ENCODE measurements around the gene NAA40.

The NAA40 gene

DNA sequence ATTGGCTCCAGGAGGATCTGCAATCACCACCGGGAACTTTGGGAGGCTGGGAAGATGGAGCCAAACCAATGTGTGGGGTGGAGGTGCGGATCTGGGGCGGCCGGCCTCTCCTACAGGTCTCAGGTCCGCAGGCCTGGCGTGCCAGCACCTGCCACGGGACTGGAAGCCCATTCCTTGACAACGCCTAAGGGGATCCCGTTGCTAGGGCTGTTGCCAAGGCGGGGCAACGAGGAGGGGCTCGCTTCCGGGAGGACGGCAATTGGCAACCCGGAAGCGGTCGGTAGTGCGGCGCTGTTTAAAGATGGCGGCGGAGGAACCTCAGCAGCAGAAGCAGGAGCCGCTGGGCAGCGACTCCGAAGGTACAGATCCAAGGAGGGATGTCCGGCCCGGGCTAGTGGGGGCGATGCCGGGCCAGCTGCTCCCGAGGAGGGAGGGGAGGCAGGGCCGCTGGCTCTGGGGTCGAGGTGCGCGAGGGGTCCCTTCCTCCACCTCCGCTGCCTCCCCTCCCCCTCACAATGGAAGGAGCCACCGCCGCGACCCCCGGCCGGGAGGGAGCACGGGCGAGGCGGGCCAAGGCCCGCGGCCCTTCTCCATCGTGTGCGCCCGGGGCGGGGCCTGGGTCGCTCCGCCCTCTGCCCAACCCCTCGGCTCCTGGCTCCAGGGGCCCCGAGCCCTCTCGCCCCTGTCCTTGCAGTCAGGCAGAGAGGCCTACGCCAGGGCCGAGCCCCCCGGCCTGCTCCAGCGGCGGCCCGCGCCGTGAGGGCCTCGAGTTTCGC is 47.5 kb downstream of the NAA40 start, which contains the start of gene OTUB1:
Gene OTUB1 (plus strand): TSS at position 283 of the 776 bp plus-strand sequence. CDS start 19 bp downstream, at position 302.
- DNase-seq (ENCODE audit: low read depth, low spot score) = no peak

DNA sequence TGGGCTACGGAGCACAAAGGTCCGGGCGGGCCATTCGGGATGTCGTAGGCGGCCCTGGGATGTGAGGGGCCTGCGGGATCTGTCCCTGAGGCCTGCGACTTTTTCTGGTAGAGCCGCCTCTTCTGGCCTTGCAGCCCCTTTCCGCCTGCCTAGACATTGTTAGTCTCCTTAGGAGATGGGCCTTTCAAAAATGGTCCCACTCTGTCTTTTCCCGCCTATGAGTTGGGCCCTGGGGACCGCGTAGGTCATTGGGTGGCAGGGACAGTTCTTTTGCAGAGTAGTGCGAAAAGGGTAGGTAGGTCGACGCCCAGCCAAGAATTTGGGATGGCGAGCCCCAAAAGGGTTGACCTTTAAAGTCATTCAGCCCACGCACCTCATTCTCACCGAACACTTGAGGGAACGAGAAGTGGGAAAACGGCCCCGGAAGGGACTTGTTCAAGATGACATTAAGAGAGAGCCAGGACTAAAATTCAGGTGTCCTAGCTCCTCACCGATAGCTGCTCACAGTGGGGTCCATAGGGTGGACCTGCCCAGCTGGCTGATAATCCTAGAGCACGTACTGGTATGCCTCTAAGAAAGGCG is 48.2 kb downstream of the NAA40 start:
- DNase-seq (ENCODE audit: low read depth, low spot score) = no peak

DNA sequence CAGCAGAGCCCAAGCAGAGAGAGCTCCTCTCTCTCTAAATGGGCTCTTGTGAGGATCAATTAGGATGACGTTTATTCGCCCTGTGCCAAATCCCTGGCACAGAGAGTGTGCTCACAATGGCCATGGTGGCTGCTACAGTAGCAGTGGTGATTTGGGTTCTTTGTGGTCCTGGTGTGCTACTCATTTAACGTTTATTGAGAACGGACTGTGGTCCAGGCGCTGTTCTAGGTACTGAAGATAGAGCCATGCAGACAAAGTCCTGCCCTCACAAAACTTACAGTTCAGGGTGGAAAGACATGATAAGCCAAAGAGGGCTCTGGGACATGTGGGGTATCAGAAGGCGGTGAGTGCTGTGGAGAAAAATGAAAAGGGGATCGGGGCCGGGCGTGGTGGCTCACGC is 52.8 kb downstream of the NAA40 start:
- no peak for DNase-seq (ENCODE audit: low read depth, low spot score)

DNA sequence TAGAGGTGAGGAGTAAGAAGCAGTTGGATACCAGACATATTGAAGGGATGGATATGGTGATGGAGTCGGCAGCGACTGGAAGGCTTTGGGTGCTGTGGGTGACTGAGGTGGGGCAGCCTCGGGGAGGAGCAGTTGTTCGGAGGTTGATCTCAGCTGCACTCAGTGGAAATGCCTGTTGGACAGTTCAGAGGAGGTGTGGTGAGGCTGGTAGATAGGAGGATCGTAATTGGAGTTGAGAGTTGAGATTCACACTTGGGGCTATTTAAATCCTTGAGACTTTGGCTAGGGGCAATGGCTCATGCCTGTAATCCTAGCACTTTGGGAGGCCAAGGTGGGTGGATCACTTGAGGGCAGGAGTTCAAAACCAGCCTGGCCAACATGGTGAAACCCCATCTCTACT is 54.3 kb downstream of the NAA40 start:
- no peak for DNase-seq (ENCODE audit: low read depth, low spot score)

DNA sequence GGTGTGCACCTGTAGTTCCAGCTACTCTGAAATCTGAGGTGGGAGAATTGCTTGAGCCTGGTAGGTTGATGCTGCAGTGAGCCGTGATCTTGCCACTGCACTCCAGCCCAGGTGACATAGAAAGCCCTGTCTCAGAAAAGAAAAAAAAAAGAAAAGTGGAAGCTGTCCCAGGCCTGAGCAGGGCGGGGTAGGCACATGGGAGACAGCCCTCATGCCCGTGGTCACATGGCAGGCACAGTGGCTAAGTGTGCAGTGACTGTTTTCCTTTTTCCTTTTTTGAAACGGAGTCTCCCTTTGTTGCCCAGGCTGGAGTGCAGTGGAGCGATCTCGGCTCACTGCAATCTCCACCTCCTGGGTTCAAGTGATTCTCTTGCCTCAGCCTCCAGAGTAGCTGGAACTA is 55.2 kb downstream of the NAA40 start:
- no peak for DNase-seq (ENCODE audit: low read depth, low spot score)

DNA sequence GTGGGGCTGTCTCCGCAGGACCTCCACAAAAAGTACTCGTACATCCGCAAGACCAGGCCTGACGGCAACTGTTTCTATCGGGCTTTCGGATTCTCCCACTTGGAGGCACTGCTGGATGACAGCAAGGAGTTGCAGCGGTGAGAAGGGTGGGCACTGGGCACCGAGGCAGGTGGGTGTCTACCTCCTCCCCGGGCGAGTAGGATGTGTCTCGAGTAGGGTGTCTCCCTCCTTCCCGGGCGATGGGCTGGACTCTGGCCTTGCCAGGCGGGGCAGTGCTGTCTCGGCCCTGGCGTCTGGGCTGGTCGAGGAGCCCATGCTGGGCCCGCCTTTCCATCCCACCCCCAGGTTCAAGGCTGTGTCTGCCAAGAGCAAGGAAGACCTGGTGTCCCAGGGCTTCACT is 57.7 kb downstream of the NAA40 start:
- DNase-seq (ENCODE audit: low read depth, low spot score) = no peak

DNA sequence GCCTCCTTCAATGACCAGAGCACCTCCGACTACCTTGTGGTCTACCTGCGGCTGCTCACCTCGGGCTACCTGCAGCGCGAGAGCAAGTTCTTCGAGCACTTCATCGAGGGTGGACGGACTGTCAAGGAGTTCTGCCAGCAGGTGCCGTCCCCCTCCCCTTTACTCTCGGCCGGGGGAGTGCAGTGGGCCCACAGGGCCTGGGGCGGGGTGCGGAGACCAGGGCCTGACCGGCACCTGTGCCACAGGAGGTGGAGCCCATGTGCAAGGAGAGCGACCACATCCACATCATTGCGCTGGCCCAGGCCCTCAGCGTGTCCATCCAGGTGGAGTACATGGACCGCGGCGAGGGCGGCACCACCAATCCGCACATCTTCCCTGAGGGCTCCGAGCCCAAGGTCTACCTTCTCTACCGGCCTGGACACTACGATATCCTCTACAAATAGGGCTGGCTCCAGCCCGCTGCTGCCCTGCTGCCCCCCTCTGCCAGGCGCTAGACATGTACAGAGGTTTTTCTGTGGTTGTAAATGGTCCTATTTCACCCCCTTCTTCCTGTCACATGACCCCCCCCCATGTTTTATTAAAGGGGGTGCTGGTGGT is 58.4 kb downstream of the NAA40 start:
- no peak for DNase-seq (ENCODE audit: low read depth, low spot score)

DNA sequence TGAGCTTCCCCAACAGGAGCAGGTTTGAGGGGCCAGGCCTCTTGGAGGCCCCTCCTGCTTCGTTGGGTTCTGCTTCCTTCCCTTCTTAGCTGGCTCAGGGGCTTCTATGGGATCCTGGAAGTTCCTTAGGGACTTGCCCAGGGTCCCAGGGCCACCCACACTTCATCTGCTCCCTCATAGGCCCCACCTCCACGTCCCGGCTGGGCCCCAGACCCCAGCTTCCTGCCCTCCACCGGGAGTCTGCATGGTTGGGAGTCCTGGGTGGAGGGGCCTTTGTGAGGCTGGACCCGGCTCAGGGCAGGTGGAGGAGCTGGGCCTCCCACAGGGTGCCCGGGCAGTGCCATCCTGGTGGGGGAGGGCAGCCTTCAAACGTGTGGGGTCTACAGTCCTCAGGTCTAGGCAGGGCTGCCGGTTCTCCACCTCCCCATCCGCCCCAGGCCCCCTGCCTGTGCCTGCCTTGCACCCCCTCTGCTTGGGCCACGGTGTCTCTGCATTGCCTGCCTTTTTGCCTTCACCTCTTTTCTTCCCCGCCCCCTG is 59.1 kb downstream of the NAA40 start:
- no peak for DNase-seq (ENCODE audit: low read depth, low spot score)

DNA sequence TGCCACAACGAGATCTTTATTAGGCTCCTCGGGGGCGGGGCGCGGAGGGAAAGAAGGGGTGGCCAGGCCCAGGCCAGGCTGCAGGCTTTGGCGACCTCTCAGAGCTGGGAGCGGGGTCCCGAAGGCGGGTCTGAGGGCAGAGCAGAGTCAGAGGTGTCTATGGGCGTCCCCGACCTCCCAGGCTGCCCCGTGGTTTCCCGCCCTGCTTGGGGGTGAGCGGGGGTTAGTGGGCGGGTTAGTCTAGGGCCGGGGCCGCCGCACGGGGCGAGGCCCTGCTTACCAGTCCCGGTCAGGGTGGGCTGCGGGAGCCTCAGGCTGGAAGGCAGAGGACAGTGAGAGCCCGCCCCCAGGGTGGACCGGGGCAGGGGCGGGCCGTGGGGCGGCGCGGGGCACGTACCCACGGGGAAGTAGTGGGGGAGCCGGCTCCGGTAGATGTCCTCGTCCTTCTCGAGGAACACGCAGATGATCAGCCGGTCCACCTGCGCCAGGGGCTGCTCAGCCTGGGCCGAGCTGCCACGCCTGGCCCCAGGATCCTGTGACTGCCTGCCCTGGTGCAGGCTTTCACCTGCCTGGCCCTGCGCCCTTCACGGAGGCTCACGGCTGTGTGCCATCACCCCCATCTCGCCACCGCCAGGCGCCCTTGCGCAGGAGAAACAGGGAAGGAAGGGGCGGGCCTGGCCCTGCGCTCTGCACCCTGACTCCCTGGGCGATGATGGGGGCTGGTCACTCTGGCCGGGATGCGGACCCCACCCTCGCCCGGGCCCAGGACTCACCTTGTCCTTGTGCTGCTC is 60.0 kb downstream of the NAA40 start:
- no peak for DNase-seq (ENCODE audit: low read depth, low spot score)

DNA sequence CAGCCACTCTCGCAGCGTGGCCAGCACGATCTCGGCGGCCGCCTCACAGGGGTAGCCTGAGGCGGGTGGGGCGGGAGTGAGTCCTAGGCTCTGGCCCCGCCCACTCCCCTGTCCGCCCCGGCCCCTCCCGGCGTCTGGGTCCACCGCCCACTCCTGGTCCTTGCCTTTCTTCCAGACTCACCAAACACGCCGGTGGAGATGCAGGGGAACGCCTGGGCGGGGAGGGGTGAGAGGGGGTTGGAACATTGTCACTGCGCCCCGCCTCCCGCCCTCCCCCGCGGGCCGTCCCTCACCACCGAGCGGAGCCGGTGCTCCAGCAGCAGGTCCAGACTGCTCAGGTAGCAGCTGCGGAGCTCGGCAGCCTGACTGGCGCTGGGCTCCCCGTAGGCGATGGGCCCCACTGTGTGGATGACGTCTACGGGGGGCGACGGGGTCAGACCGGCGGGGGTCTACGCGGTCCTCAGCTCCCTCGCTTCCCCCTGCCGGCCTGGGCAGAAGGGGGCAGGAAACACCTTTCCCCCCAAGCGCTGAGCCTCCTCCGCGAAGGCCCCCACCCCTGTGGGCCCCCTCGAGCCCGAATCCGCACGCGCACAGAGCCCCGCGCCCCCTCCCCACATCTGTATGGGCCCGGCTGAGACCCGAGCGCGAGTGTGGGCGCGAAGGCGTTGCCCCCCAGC is 60.7 kb downstream of the NAA40 start:
- DNase-seq (ENCODE audit: low read depth, low spot score) = no peak

DNA sequence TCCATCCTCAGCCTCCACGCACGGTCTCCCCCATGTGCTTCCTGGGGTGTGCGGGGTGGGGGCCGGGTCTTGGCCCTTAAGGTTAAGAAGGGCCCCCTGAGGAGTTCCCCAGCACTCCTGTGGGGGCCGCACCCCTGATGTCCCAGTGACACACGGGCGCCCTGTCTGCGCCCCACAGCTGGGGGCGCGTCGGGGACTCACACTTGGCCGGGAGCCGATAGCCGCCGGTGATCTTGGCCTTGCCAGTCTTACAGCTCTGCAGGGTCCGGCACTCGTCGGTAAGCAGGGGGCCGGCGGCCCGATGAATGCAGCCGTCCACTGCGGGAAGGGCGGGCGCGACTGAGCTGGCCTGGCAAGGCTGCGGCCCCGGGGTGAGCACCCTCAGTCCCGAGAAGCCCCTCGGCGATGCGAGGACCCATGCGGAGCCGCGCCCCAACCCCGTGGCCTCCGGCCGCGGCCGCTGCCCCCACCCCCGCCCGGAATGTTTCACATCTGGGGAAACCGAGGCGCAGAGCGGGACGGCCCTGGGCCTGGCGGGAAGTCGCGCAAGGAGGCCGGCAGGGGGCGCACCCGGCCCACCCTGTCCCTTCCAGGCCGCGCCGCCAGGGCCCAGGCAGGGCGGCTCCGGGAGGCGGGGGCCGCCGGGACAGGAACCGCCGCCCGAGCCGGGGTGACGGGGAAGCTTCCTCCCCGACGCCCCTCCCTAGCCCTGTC is 61.4 kb downstream of the NAA40 start:
- no peak for DNase-seq (ENCODE audit: low read depth, low spot score)

DNA sequence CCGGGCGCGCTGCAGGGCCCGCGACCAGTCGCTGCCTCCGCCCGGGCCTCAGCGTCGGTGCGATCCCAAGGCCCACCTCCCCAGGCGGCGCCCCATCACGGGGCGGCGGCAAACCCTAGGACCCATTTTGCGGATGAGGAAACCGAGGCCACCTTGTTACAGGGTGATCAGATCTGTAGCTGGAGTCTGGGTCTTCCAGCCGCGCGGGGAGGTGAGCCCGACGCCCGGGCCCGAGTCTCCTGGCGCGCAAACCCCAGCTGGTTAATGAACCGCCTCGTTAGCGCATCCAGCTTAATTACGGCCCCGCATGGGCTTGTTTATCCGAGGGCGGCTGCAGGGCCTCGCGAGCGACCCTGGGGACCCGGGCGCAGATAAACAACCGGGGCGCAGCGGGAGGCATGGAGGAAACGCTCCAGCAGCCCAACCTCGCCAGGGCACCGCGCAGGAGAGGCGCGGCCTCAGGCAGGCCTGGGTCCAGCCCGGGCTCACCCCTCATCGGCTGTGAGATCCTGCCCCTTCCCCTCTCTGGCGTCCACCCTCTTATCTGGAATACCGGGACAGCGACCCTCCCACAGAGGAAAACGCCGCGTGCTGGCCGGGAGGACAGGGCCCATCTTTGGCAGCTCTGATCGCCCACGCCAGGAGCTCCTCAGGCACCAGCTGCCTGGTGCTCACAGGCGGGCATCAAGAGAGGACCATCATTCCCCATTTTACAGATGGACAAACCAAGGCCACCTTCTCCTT is 62.1 kb downstream of the NAA40 start:
- DNase-seq (ENCODE audit: low read depth, low spot score) = no peak

DNA sequence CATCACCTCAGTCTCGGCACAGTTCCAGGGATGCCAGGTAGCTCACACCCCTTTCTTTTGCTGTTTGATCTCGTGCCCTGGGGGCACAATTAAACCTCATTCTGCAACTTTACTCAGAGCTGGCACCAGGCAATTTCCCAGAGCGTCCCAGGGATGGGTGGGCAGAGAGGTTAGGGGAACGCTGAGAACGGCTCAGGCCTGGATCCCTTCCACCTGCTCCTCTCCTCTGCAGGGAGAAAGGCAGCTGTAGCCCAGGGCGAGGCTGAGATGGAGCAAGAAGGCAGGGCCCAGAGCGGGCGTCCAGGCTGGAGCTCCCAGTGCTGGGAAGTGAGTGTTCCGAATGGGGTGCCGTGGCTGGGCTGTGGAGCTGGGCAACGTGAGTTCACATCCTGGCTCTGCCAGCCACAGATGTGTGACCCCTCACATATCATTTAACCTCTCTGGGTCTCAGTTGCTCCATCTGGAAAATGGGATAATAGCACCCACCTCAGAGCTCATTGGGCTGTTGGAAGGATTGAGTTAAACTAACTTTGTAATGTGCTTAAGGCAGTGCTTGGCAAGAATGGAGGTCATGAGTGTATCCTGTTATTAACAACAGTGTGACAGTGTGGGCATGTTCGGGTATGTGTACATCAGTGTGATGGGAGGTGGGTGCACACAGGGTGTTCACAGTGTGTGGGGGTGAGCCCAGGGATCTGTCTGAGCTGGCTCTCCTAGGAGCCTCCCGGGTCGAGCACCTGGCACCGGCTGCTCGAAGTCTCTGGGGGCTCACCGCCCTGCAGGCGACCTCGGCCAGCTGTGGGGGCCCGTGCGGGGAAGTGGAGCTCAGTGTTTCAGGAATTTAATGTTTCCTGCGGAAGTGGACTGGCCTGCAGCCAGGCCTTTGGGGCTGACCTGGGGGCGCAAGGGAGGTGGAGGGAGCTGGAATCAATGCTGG is 63.0 kb downstream of the NAA40 start:
- no peak for DNase-seq (ENCODE audit: low read depth, low spot score)

DNA sequence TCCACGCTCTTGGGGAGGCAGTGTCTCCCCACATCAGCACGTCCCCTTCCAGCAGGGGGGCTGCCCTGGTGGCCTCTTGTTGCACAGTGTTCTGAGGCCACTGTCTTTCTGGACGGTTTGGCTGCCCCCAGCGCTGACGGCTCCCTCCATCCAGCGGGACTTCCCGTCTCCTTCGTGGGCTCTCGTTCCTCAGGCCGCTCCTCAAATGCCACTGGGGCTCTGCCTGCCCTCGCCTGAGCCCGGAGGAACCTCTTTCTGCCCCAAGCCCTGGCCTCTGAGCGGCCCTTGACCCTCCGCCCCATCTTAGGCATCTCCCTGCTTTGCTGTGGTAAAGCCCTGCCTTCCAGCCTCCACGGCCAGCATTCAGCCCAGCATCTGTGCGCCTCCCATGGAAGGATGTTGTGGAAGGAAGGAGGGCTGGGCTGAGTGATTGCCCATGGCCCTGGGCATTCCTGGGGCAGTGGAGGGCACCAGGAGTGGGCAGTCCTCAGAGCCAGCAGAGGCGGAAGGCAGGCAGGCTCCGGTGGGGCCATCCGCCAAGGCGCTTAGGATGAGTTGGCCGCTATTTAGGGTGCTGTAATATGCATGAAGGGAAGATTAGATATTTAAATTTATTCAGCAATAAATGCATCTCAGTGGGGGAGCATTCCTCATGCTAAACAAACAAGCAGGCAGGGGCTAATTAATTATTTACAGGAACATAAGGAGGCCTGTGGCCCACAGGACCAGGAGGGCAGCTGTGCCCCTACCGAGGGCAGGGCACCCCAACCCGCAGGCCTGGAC is 65.2 kb downstream of the NAA40 start:
- no peak for DNase-seq (ENCODE audit: low read depth, low spot score)

DNA sequence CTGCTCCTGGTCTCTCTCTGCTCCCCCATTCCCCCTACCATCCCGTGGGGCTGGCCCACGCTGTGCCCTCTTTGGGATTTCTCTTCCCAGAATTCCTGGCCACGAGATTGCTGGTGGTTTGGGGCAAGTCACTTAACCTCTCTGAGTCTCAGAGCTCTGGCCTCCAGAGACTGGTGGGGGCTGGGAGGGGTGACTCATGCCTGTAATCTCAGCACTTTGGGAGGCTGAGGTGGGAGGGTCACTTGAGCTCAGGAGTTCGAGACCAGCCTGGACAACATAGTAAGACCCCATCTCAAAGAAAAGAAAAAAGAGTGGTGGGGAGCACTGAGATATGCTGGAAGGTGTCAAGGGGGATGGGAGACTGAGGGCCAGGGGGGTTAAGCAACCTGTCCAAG is 65.8 kb downstream of the NAA40 start:
- no peak for DNase-seq (ENCODE audit: low read depth, low spot score)

DNA sequence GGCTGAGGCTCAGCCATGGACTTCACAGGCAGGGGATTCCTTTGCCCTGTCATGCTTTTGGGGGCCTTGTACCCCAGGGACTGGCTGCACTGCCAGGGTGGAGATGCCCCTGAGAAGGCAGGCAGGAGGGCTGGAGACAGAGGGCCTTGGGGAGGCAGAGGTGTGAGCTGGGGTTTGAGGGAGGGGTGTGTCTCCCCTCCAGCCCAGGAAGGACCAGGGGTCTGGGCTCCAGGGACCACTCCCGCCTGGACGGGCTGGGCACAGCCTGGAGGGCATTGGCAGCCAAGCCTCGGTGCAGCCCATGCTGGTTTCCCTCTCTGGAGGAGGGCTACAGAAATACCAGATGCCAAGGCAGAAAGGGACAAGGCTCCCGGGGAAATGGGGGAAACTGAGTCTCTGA is 66.9 kb downstream of the NAA40 start:
- DNase-seq (ENCODE audit: low read depth, low spot score) = no peak

DNA sequence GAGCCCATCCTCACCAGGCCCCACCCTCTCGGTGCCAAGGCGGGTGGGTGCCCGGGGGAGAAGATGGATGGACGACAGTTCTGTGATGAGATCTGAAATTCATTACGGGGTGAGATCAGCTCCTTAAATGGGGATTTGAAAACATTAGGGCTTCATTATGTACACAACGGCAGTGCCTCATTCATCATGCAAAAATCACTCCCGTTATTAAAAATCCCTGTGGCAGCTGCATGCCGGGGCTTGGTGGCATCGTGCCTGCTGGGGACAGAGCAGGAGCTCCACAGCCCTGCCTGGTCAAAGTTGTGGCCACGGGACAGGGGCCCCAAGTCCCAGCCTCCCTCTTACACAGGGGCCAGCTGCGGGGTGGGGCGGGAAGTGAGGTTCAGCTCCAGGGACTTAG is 67.6 kb downstream of the NAA40 start:
- no peak for DNase-seq (ENCODE audit: low read depth, low spot score)
